HepG2 (cell line): ENCODE data around the gene PITX3. TPM values are rescaled to one million over a fixed set of nuclear protein-coding genes. Genes with fewer than 3 reads are reported as not detected.
A peak's percentile ranks its signal among the peaks of the same experiment; 100 is the strongest.

Experiments
- ATAC-seq: fragments of 200-7000 bp; cut with Tn5 transposase; 3 replicates; pipeline ENCODE4 v1.9.1; 2020; ENCODE audit warnings: mild to moderate bottlenecking, moderate library complexity
- BruUV-seq: library from RNA; stranded (reverse); fragments of 400-500 nt; replicated peaks from 2 replicates; lab custom pipeline; 2021; lab: Mats Ljungman, UMichigan
- CTCF ChIA-PET: fragments of 300-600 bp; formaldehyde crosslinking; extraction: SDS; loops from one replicate; lab custom pipeline; 2021; ENCODE audit warnings: low total read pairs, inconsistent platforms, low intra/inter-chr PET ratio; lab: Yijun Ruan, JAX
- POLR2A ChIA-PET: fragments of 350-600 bp; sonication (Branson Sonifier 250); formaldehyde crosslinking; loops from one replicate; lab custom pipeline; 2020; ENCODE audit warnings: antibody characterized with exemption, inconsistent platforms; lab: Yijun Ruan, JAX
- DNase-seq: peaks from one replicate; pipeline ENCODE4 v3.0.0-alpha.2; 2015; ENCODE audit warnings: low spot score
- FAIRE-seq: peaks from 3 replicates; lab custom pipeline; 2011; peaks lifted over from hg19 to GRCh38; lab: Jason Lieb, UNC
- H2AFZ ChIP-seq: one replicate; pipeline ENCODE4 v1.6.1; 2011; ENCODE audit warnings: low read length, inconsistent platforms
- H3K27ac ChIP-seq: fragments of 300-600 bp; 3 replicates; pipeline ENCODE4 v1.8.0; 2011; ENCODE audit warnings: mixed run types, mild to moderate bottlenecking, mixed read lengths, low read length, inconsistent platforms; ENCODE audit not compliant: insufficient read depth; ENCODE audit errors: extremely low read length
- H3K27me3 ChIP-seq, 2 experiments: fragments of 200-600 bp in 1 of 2; 2 replicates in 1 of 2; 3 replicates in 1 of 2; pipeline versions ENCODE4 v1.6.0 to v1.8.0; 2011; ENCODE audit warnings: low read length in 2 of 2, mild to moderate bottlenecking in 2 of 2, moderate library complexity in 2 of 2, inconsistent platforms in 1 of 2; ENCODE audit not compliant: insufficient read depth in 2 of 2, control insufficient read depth in 1 of 2
- H3K36me3 ChIP-seq, 2 experiments: fragments of 200-600 bp in 1 of 2; replicated peaks in 1 of 2; 2 replicates in 1 of 2; 3 replicates in 1 of 2; pipeline versions ENCODE4 v1.5.1 to v1.8.0; 2011; ENCODE audit warnings: low read length in 2 of 2, inconsistent platforms in 1 of 2; ENCODE audit not compliant: insufficient read depth in 2 of 2, control insufficient read depth in 1 of 2
- H3K4me1 ChIP-seq: 2 replicates; pipeline ENCODE4 v1.5.1; 2012; ENCODE audit warnings: low read length, inconsistent platforms; ENCODE audit not compliant: insufficient read depth
- H3K4me2 ChIP-seq: 2 replicates; pipeline ENCODE4 v1.6.0; 2011; ENCODE audit warnings: low read depth, low read length, inconsistent platforms
- H3K4me3 ChIP-seq, 3 experiments: fragments of 200-600 bp in 1 of 3; sonication (generic), shearing (Covaris generic) in 1 of 3; replicated peaks in 1 of 3; 2 replicates each; pipeline ENCODE4 v1.5.1; 2011 to 2016; ENCODE audit warnings: low read length in 3 of 3, inconsistent platforms in 2 of 3, low read depth in 2 of 3, mild to moderate bottlenecking in 2 of 3, control low read depth in 1 of 3, mixed read lengths in 1 of 3; ENCODE audit not compliant: insufficient read depth in 1 of 3
- H3K79me2 ChIP-seq: one replicate; pipeline ENCODE4 v1.6.1; 2011; ENCODE audit warnings: low read length, inconsistent platforms; ENCODE audit not compliant: insufficient read depth
- H3K9ac ChIP-seq: 2 replicates; pipeline ENCODE4 v1.6.0; 2011; ENCODE audit warnings: mild to moderate bottlenecking, low read depth, low read length, inconsistent platforms; ENCODE audit not compliant: insufficient read depth
- H3K9me3 ChIP-seq: 2 replicates; pipeline ENCODE4 v1.5.1; 2012; ENCODE audit warnings: mild to moderate bottlenecking, low read length
- H4K20me1 ChIP-seq: 2 replicates; pipeline ENCODE4 v1.6.0; 2011; ENCODE audit warnings: inconsistent platforms, mild to moderate bottlenecking, low read length, moderate library complexity; ENCODE audit not compliant: insufficient read depth
- HNF4A ChIP-seq: sonication (generic); formaldehyde crosslinking; IDR thresholded peaks from 2 replicates; pipeline ENCODE4 v1.4.0; 2020; ENCODE audit warnings: missing genetic modification reagents
- HNF4G ChIP-seq, 2 experiments: sonication (generic) in 1 of 2; formaldehyde crosslinking in 1 of 2; IDR thresholded peaks; 2 replicates each; pipeline versions ENCODE4 v1.4.0 to v1.6.1; 2011 to 2020; ENCODE audit warnings: borderline replicate concordance in 2 of 2, low read depth in 2 of 2, mild to moderate bottlenecking in 2 of 2, low read length in 1 of 2, missing genetic modification reagents in 1 of 2, moderate library complexity in 1 of 2
- ZNF292 ChIP-seq: sonication (generic); formaldehyde crosslinking; IDR thresholded peaks from 2 replicates; pipeline ENCODE4 v1.8.1; 2022; ENCODE audit warnings: mild to moderate bottlenecking, low read depth, missing genetic modification reagents, borderline replicate concordance
- WGBS: methylation state at CpG from one replicate; pipeline ENCODE4 v1.1.6; 2017; ENCODE audit warnings: low lambda C conversion rate; 5-methylcytosine and 5-hydroxymethylcytosine counted together
- in situ Hi-C: cut with HindIII; loops from 2 replicates; pipeline ENCODE4 v1.10.0; 2017; ENCODE audit warnings: low pct_unique_long_range_greater_than_20kb; ENCODE audit not compliant: extremely low pct_ligation_motif_present
- intact Hi-C: fragments of 100-400 bp; cut with micrococcal nuclease; formaldehyde crosslinking; loops from one replicate; pipeline ENCODE4 v1.10.0; 2022; ENCODE audit not compliant: unreplicated experiment
- polyA plus RNA-seq, 8 experiments: library from polyadenylated mRNA; depleted of rRNA in 3 of 8; stranded (reverse) in 7 of 8; unstranded in 1 of 8; fragments of >200 nt; fragmentation: Illumina TruSeq in 4 of 8; extraction: Trizol in 4 of 8; gene quantifications; 2 replicates each; pipeline versions ENCODE4 v1.2.1 to v1.2.3, GENCODE V29; 2011 to 2016; ENCODE audit warnings: low read depth in 4 of 8, missing spikeins in 1 of 8, mixed read lengths in 1 of 8; ENCODE audit not compliant: insufficient read depth in 1 of 8
- total RNA-seq, 5 experiments: library from RNA; depleted of rRNA; stranded (reverse); fragments of >200 nt; fragmentation: Illumina TruSeq; extraction: Trizol; gene quantifications; 2 replicates each; pipeline ENCODE4 v1.2.3, GENCODE V29; 2016; ENCODE audit warnings: low read depth in 1 of 5
- TF ChIP-seq, protein P1 (sequence below): sonication (generic); formaldehyde crosslinking; IDR thresholded peaks from 2 replicates; pipeline ENCODE4 v1.5.1; 2020; ENCODE audit warnings: mild to moderate bottlenecking, missing genetic modification reagents, moderate library complexity
- TF ChIP-seq, protein P2 (sequence below): IDR thresholded peaks from 2 replicates; pipeline ENCODE4 v1.6.1; 2016; ENCODE audit warnings: low read depth, missing genetic modification reagents, missing compliant biosample characterization
- TF ChIP-seq, protein P3 (sequence below): sonication (generic); formaldehyde crosslinking; IDR thresholded peaks from 2 replicates; pipeline ENCODE4 v1.4.0; 2020; ENCODE audit warnings: missing genetic modification reagents, borderline replicate concordance

PITX3 gene
- total and polyA plus RNA-seq, 2 of the 13 experiments (the other 11 are each of a cell fraction or from before 2014, with no cell fraction given) = not detected

DNA sequence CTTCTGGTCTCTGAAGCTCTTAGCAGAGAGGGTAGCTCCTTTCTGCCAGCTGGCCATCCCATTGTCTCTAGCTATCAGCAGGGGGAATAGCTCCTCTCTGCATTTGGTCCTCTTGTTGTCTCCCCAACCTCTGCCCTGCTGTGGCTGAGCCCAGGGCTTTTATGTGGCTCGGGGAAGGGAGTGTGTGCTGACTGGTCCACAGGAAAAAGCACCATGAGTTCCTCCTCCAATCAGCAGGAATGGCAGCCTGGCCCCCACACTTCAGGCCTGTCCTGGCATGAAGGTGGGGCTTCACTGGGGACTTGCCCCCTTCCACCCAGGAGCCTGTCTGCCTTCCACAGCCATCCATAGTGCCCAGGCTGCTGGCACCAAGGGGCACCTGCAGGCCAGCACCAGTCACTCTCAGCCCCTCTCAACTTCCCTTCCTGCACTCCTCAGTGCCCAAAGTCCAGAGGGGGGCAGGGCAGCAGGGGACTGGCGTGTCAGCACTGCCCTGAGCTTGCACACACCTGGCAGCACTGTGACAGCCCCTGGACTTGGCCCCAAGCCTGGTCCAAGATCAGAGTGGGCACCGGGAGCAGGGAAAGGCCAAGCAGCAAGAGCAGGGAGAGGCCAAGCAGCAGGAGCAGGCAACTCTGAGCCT, 52.9 kb downstream of the PITX3 start:
- no peak overlapping the region for H3K9ac ChIP-seq
- FAIRE-seq = no peak
- peak; percentile 10 for DNase-seq
- peaks cover 36% of the 10 kb centered on the region for H3K9me3 ChIP-seq
- no peaks in the 10 kb centered on the region for H3K27me3 ChIP-seq
- no peak overlapping the region for H3K27ac ChIP-seq
- no peaks in the 10 kb centered on the region for H4K20me1 ChIP-seq
- BruUV-seq = no TSS peak
- H3K79me2 ChIP-seq = no peaks in the 10 kb centered on the region
- ChIA-PET CTCF (no interaction called here), POLR2A (interaction anchor here (1.1 to 1.4 kb wide), 2 partner anchors 11 to 56 kb away, joined by 3 read pairs; partner anchors contain the start of gene GBF1)
- peaks cover 11% of the 10 kb centered on the region for H3K4me1 ChIP-seq
- peak; percentile 72 for ATAC-seq
- no peak overlapping the region for H2AFZ ChIP-seq
- H3K36me3 ChIP-seq = no peaks in the 10 kb centered on the region
- in situ Hi-C loops (no loop called here), intact Hi-C loops (no loop called here)
- peak overlapping the region; percentile 9 for H3K4me2 ChIP-seq
- 15% methylated on average over 2 of the region's 3 CpGs for WGBS
- H3K4me3 ChIP-seq = peak overlapping the region in 1 of 3 experiments; percentile 23; a peak in 1 of 6 replicates
- TF ChIP-seq, protein P1, sequence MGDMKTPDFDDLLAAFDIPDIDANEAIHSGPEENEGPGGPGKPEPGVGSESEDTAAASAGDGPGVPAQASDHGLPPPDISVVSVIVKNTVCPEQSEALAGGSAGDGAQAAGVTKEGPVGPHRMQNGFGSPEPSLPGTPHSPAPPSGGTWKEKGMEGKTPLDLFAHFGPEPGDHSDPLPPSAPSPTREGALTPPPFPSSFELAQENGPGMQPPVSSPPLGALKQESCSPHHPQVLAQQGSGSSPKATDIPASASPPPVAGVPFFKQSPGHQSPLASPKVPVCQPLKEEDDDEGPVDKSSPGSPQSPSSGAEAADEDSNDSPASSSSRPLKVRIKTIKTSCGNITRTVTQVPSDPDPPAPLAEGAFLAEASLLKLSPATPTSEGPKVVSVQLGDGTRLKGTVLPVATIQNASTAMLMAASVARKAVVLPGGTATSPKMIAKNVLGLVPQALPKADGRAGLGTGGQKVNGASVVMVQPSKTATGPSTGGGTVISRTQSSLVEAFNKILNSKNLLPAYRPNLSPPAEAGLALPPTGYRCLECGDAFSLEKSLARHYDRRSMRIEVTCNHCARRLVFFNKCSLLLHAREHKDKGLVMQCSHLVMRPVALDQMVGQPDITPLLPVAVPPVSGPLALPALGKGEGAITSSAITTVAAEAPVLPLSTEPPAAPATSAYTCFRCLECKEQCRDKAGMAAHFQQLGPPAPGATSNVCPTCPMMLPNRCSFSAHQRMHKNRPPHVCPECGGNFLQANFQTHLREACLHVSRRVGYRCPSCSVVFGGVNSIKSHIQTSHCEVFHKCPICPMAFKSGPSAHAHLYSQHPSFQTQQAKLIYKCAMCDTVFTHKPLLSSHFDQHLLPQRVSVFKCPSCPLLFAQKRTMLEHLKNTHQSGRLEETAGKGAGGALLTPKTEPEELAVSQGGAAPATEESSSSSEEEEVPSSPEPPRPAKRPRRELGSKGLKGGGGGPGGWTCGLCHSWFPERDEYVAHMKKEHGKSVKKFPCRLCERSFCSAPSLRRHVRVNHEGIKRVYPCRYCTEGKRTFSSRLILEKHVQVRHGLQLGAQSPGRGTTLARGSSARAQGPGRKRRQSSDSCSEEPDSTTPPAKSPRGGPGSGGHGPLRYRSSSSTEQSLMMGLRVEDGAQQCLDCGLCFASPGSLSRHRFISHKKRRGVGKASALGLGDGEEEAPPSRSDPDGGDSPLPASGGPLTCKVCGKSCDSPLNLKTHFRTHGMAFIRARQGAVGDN (CRISPR knock-in tag) = peak; percentile 39; the same call in 1 of the 2 replicates
- TF ChIP-seq ZNF292 (peak; percentile 33; the same call in 1 of the 2 replicates), HNF4A (CRISPR knock-in tag) (peak; percentile 72), HNF4G (IDR thresholded peaks at IDR 0.05; ENCODE audit: borderline replicate concordance, low read depth, low read length) (peak; percentile 20; the same call in 1 of the 2 replicates), HNF4G (CRISPR knock-in tag; IDR thresholded peaks at IDR 0.05; ENCODE audit: borderline replicate concordance, low read depth) (no peak)
- TF ChIP-seq, protein P2, sequence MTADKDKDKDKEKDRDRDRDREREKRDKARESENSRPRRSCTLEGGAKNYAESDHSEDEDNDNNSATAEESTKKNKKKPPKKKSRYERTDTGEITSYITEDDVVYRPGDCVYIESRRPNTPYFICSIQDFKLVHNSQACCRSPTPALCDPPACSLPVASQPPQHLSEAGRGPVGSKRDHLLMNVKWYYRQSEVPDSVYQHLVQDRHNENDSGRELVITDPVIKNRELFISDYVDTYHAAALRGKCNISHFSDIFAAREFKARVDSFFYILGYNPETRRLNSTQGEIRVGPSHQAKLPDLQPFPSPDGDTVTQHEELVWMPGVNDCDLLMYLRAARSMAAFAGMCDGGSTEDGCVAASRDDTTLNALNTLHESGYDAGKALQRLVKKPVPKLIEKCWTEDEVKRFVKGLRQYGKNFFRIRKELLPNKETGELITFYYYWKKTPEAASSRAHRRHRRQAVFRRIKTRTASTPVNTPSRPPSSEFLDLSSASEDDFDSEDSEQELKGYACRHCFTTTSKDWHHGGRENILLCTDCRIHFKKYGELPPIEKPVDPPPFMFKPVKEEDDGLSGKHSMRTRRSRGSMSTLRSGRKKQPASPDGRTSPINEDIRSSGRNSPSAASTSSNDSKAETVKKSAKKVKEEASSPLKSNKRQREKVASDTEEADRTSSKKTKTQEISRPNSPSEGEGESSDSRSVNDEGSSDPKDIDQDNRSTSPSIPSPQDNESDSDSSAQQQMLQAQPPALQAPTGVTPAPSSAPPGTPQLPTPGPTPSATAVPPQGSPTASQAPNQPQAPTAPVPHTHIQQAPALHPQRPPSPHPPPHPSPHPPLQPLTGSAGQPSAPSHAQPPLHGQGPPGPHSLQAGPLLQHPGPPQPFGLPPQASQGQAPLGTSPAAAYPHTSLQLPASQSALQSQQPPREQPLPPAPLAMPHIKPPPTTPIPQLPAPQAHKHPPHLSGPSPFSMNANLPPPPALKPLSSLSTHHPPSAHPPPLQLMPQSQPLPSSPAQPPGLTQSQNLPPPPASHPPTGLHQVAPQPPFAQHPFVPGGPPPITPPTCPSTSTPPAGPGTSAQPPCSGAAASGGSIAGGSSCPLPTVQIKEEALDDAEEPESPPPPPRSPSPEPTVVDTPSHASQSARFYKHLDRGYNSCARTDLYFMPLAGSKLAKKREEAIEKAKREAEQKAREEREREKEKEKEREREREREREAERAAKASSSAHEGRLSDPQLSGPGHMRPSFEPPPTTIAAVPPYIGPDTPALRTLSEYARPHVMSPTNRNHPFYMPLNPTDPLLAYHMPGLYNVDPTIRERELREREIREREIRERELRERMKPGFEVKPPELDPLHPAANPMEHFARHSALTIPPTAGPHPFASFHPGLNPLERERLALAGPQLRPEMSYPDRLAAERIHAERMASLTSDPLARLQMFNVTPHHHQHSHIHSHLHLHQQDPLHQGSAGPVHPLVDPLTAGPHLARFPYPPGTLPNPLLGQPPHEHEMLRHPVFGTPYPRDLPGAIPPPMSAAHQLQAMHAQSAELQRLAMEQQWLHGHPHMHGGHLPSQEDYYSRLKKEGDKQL (CRISPR knock-in tag) = no peak
- TF ChIP-seq, protein P3, sequence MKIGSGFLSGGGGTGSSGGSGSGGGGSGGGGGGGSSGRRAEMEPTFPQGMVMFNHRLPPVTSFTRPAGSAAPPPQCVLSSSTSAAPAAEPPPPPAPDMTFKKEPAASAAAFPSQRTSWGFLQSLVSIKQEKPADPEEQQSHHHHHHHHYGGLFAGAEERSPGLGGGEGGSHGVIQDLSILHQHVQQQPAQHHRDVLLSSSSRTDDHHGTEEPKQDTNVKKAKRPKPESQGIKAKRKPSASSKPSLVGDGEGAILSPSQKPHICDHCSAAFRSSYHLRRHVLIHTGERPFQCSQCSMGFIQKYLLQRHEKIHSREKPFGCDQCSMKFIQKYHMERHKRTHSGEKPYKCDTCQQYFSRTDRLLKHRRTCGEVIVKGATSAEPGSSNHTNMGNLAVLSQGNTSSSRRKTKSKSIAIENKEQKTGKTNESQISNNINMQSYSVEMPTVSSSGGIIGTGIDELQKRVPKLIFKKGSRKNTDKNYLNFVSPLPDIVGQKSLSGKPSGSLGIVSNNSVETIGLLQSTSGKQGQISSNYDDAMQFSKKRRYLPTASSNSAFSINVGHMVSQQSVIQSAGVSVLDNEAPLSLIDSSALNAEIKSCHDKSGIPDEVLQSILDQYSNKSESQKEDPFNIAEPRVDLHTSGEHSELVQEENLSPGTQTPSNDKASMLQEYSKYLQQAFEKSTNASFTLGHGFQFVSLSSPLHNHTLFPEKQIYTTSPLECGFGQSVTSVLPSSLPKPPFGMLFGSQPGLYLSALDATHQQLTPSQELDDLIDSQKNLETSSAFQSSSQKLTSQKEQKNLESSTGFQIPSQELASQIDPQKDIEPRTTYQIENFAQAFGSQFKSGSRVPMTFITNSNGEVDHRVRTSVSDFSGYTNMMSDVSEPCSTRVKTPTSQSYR (CRISPR knock-in tag) = peak; percentile 85
